HG02840 (cell line): Measurements from ENCODE around the gene SVEP1.
"Not testable (repeated sequence)": the region's sequence is repeated elsewhere in the genome, so short reads cannot be mapped to it uniquely, and the experiment has no call there.

Experiments
- ATAC-seq: cut with Tn5 transposase; IDR thresholded peaks from one replicate; pipeline ENCODE4 v1.9.1; 2021; ENCODE audit warnings: mild to moderate bottlenecking, moderate library complexity, moderate number of reproducible peaks; ENCODE audit not compliant: unreplicated experiment, low FRiP score

SVEP1 gene

DNA sequence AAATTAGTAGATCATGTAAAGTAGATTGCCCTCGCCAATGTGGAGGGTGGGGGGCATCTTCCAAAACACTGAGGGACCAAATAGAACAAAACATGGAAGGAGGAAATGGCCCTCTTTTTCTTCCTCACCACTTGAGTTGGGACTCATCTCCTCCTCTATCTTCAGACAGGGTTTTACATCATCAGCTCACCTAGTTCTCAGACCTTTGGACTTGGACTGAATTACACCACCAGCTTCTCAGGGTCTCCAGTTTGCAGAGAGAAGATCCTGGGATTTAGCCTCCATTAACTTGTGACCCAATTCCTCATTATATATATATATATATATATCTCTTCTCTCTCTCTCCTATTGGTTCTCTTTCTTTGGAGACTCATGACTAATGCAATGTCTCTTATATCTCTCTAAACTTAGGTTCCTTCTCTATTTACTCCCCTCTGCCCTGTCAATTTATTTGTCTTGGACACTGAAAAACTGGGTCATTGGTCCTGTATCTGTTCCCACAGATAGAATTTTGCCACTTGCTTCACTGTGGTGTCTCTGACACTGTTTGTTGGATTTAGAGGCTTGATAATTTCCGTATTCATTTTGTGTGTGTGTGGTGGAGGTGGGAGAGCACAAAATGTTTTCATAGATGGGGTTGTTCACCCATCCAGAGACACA, 187.6 kb downstream of the SVEP1 start:
- no peak for ATAC-seq

DNA sequence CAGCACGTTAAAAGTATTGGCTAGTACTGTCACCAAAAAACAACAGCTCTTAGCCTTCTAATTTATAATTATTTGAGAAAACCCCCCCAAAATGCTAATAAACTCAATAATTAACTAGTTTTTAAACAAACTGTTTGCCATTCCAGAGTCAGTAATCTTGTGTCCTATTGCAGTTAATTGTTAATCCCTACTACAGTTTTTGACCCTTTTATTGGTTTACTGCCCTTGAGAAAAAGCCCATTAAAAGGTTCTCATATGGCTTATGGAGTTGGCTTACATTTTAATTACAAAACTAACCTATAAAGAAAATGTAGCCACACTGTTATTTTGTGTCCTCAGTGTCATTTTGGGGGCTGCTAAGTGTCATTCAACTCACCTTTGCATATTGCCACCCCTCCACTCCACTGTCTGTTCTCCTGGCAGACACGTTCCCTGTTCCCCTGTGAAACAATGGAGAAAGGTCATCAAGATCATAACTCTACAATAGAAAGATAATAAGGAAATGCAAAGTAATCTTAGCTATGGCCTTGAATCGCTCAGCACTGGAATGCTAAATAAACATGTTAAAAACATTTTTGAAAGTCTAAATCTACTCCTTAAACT, 190.3 kb downstream of the SVEP1 start:
- no peak for ATAC-seq

DNA sequence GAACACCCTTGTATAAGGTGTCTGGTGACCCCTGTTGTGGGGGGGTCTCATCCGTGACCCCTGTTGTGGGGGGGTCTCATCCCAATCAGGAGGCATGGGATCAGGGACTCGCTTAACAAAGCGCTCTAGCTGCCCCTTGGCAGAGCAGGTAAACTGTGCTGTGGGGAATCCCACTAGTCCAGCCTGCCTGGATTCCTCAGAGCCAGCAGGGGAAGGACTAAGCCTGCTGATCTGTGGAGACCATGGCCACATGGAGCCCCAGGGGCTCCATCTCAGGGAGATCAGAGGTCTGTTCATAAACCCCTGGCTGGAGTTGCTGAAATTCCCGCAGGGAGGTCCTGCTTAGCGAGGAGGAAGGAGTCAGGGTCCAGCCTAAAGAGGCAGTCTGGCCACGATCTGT, 196.1 kb downstream of the SVEP1 start:
- ATAC-seq, result no peak

DNA sequence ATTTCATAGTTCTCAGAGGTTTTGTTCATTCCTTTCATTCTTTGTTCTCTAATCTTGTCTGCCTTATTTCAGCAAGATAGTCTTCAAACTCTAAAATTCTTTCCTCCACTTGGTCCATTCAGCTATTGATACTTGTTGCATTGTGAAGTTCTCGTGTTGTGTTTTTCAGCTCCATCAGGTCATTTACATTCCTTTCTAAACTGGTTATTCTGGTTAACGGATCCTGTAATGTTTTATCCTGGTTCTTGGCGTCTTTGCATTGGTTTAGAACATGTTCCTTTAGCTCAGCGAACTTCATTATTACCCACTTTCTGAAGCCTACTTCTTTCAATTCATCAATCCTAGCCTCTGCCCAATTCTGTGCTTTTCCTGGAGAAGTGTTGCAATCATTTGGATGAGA, 196.8 kb downstream of the SVEP1 start:
- ATAC-seq, result no peak

DNA sequence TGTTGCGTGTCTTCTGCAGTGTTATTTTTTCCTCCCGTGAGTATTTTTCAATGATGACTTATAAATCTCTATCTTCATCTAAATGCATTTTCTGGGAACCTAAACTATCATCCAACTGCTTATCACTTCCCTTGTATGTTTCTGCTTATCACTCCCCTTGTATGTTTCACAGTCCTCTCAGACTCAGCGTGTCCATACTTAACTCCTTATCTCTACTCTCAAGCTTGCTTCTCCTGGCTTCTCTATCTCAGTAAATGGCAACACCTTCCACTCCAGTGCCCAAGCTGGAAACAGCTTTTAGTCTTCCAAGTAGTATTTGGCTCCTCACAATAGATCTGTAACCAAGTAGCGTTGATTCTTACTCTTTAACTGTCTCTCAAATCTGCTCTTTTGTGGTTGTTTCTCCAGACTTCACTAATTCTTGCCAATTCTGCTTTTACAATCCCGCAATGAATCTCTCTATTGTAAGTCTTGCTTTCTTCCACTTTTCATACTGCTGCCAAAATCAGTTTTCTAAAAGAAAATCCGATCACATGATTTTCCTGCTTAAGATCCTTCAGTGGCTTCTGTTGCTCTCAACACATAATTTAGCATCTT, 208.0 kb downstream of the SVEP1 start:
- ATAC-seq, result no peak

DNA sequence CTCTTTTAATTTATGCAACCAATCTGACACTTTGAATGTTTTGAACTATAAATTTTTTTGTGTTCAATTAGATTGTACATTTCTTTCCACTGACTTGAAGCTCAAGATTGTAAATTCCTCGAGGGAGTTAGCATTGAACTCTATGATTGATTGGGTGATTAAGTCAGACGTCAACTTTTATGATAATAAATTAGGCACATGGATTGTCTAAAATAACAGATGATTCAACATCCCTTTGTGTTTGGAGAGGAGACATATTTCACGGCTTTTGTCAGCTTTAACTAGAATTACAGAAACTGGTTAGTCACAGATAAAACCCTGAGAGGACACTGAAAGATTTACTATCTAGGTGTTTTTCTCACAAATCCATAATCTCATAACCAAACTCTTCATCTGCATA, 209.2 kb downstream of the SVEP1 start:
- ATAC-seq, result no peak

DNA sequence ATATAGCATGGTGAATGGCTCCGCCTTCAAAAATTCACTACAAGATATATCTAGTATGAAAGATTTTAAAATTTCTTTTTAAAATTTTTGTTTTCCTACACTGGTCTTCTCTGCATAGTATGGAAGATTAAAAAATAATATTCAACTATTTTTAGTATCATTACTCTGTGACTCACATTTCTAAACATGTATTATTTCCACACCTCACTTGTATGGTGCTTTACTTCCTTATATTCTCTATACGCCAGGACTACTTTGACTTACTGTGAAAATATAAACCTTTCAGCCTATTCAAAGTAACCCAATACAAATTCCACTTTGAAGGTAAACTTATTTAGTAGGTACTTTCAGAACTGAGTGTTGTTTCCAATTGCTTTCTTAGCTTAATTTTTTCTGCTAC, 215.1 kb downstream of the SVEP1 start:
- ATAC-seq, result no peak

DNA sequence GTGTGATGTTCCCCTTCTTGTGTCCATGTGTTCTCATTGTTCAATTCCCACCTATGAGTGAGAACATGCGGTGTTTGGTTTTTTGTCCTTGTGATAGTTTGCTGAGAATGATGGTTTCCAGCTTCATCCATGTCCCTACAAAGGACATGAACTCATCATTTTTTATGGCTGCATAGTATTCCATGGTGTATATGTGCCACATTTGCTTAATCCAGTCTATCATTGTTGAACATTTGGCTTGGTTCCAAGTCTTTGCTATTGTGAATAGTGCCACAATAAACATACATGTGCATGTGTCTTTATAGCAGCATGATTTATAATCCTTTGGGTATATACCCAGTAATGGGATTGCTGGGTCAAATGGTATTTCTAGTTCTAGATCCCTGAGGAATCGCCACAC, 220.5 kb downstream of the SVEP1 start:
- not testable (repeated sequence) for ATAC-seq

DNA sequence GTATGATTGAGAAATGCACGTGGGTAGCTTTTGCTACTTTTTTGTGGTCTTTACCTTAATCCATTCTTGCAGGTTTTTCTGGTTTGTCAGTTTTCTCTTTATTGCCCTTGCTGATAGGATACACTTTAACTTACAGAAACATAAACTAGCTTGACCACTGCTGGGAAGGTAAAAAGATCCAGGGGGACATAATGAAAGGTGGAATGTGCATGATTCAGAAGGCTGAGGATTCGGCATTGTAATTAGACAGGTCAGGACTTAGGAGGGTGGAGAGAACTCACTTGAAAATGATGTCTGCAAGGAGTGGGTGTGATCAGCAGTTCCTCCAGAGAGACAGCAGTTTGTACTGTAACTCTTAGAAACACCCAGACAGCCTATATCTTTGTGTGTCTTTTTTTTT, 222.0 kb downstream of the SVEP1 start:
- no peak for ATAC-seq

DNA sequence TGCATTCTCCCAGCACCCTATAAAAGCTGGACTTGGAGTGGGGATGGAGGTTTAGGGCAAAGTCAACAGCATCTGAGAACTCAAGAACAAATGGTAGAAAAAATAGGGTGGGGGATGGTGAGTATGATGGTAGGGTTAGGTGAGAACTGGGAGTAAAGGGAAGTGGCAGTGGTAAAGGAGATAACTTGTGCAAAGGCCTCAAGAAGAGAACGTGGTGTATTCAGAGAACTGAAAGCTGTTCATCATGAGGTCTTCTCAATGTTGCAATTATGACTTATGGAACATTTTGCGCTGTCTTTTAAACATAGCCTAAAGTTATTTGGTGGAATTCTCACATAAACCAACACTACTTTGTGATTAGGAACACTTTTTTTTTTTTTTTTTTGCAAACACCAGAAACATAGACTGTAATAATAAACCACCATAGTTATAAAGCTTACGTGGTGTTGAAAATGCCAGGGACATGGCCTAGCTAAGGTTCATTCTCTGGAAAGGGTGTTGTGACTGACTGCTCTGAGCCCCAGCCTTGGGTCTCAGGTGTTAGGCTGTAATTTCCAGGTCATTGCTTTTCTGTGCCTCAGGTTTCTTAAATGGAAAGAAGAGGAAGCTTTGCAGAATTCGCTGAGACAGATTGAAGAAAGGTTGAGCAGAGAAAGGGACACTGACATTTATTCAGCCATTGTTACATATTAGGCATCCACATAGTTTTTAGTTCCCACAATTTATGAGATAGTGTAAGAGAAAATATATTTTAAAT, 222.7 kb downstream of the SVEP1 start:
- ATAC-seq, result no peak

DNA sequence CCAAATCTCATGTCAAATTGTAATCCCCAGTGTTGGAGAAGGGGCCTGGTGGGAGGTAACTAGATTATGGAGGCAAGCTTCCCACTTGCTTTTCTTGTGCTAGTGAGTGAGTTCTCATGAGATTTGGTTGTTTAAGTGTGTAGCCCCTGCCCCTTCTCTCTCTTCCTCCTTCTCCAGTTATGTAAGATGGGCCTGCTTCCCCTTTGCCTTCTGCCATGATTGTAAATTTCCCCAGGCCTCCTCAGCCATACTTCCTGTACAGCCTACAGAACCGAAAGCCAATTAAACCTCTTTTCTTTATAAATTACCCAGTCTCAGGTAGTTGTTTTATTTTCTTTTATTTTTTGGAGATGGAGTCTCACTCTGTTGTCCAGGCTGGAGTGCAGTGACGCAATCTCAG, 223.6 kb downstream of the SVEP1 start:
- ATAC-seq, result no peak

DNA sequence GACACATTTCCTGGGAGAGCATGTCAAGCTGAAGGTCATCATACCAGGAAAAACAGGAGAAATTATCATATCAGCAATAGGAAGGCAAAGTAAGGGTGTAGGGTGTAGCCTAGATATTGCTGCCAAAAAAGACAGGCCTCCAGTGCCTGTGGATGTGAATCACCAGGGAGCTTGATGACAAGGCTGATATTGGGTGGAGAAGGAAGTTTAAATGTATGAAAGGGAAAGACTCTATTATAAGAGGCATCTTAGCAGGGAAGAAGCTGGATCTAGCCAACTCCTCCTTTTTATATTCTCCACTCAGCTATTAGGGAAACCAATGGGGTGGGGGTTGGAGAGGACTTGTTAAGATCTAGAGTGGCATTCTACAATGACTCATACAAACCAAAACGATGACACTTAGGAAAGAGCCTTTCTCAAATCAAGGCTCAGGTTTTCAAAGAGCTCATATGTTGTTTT, 228.5 kb downstream of the SVEP1 start:
- no peak for ATAC-seq

DNA sequence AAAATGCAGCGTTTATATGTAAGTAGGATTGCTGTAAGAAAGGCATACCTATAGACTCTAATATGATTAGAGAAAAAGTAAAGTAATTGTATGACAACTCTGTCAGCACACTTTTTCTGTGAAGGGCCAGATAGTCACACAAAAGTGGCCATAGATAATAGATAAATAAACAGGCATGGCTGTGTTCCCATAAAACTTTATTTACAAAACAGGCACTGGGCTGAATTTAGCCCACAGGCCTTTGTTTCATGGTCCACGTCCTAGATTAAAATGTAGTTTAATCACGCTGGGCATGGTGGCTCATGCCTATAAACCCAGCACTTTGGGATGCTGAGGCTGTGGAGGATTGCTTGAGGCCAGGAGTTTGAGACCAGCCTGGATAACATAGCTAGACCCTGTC, 233.2 kb downstream of the SVEP1 start:
- ATAC-seq, result no peak

DNA sequence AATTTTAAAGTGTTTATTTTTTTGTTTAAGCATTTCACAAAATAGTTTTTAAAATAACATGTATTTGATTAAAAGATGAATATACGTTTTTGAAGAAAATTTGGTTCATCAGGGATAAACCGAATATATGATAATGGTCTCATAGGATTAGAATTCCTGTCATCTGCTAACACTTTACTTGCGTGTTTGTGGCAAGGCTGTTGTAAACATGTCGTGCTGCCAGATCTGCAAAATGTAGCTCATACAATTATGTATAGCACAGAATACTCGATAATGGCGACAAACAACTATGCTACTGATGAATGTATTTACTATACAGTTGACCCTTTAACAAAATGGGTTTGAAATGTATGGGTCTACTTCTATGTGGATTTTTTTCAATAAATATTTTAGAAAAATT, 234.7 kb downstream of the SVEP1 start:
- no peak for ATAC-seq

DNA sequence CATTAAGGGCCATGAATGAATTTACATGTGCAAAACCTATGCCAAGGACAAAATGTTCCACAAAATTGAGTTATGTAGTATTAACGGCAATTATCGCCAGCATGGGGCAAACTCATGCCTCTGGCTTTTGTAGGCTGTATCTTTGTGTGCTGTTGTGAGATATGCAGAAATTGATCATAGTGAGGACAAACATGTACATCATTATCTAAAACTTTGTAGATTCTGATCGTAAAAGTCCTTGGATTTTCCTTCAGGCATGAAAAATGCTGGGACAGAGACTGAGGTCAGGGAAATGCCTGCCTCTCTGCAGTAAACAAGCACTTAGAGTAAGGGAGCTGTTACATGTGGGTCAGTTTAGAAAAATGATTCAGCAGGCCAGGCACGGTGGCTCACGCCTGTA, 236.0 kb downstream of the SVEP1 start:
- no peak for ATAC-seq

DNA sequence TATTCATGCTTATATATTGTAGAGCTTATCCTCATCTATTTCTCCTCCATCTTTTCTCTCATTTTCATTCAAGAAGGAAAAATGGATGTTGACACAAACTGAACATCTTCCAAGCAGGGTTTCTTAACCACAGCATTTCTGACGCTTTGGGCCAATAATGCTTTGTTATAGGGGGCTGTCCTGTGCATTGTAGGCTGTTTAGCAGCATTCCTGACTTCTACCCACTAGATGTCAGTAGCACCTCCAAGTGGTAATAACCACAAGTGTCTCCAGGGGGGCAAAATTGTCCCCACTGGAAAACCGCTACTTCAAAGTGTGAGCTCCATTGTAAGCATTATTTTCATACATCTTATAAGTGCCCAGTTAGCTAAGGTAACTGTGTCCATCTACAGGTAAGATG, 239.2 kb downstream of the SVEP1 start:
- no peak for ATAC-seq

DNA sequence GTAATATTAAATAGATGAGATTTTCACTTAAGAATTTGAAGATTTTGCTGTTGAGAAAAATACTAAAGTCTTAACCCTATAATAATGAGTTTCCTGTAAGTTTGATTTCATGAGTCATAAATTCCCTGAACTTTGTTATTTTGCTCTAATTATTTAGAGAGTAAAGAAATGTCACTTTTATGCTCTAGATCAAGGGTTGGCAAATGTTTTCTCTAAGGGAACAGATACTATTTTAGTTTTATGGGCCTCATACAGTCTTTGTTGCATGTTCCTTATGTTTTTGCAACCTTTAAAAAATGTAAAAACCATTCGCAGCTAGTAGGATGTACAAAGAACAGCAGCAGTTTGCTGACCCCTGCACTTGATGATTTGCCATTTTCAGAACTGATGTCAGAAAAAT, 241.4 kb downstream of the SVEP1 start:
- no peak for ATAC-seq

DNA sequence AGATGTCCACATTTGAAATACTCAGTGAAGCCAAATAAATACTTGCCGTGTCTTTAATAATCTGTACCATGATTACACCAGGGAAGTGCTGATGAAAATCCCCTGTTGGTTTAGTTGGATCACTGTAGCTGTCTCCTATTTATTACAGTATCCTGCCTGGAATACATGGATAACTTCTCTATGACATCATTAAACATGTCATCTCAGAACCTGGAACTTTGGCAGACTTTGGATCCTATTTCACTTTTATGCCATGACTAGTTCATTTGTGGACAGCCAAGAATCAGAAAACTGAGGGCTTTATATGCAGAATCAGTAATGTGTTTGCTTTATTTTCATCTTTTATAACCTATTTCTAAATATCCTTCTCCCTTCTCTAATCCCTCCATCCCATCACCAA, 241.8 kb downstream of the SVEP1 start, which contains the start of gene TXNDC8:
Gene TXNDC8, minus strand, starts transcription at position 137 of the 400 bp plus-strand sequence.
- no peak for ATAC-seq

DNA sequence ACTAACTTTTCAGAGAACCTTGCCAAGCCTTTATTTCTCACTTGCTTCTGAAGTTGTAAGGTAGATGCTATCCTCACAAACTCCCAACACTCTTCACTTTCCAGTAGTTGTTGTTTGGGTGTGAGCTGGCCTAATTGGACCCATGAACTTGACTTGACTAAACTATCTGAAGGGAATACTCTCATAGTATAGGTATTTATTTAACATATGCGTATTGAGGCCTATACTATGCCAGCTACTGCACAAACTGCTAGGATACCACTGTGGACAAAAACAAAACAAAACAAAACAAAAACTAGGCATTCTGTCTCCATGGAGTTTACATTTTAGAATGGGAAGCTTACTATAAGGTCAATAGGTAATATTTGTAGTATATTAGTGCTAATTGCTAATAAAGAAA, 243.2 kb downstream of the SVEP1 start:
- no peak for ATAC-seq

DNA sequence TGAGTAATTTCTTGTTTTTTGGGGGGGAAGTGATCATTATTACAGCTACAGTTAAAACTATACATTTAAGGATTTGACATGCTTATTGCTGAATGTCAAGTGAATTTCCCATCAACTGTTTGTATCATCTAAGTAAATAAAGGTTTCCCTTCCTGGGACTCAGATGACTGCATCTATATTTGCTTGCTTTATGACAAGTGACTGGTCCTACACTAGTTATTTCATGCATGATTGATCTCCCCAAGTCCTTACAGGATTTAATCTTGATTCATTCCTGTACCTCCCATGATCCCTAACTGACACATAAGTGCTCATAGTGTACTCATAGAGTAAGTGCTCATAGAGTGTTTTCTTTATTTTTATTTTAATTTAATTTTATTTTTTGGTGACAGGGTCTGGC, 244.7 kb downstream of the SVEP1 start:
- no peak for ATAC-seq

DNA sequence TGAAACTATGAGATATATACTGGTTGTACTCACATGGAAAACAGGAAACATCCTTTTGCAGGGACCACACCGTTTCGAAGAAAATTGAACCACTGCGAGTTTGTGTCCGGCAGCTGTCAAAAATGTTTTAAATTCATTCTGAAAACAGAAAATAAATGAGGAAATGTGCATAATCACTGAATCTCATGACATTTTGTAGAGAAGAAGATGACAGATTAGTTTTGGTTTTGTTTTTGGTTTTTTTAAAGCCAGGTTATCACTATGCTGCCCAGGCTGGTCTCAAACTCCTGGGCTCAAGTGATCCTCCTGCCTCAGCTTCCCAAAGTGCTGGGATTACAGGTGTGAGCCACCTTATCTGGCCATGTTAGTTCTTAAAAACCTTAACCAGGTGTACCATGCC, 245.4 kb downstream of the SVEP1 start:
- no peak for ATAC-seq
